ENCODE results near the gene FAM83C.

FAM83C gene

GRCh38 chr20:35283441-35284266, 8.6 kb downstream of the FAM83C start:
- no peak for DNase-seq (ENCODE audit: low read depth)

GRCh38 chr20:35281506-35282101, 10.6 kb downstream of the FAM83C start:
- DNase-seq (ENCODE audit: low read depth), result no peak

- no peak for DNase-seq (ENCODE audit: low read depth)
These were observed 11.7 kb downstream of the FAM83C start for GRCh38 chr20:35280523-35280922.

- DNase-seq (ENCODE audit: low read depth), result no peak
These were observed 12.6 kb downstream of the FAM83C start for GRCh38 chr20:35279533-35280174.

- DNase-seq (ENCODE audit: low read depth), result no peak
These were observed 13.2 kb downstream of the FAM83C start for GRCh38 chr20:35279040-35279439.

- peak; percentile 49 for DNase-seq (ENCODE audit: low read depth)
These were observed 14.5 kb downstream of the FAM83C start, which contains the start of gene MMP24OS for GRCh38 chr20:35277531-35278395. MMP24OS (minus strand) TSS chr20:35278122; CDS start chr20:35277929, 193 bp downstream.

- DNase-seq (ENCODE audit: low read depth), result no peak
These were observed 15.1 kb downstream of the FAM83C start for GRCh38 chr20:35277127-35277526.

GRCh38 chr20:35276408-35276807, 15.8 kb downstream of the FAM83C start:
- no peak for DNase-seq (ENCODE audit: low read depth)

- no peak for DNase-seq (ENCODE audit: low read depth)
These were observed 16.4 kb downstream of the FAM83C start for GRCh38 chr20:35275741-35276251.

- no peak for DNase-seq (ENCODE audit: low read depth)
These were observed 17.8 kb downstream of the FAM83C start for GRCh38 chr20:35274172-35275092.

- no peak for DNase-seq (ENCODE audit: low read depth)
These were observed 18.6 kb downstream of the FAM83C start for GRCh38 chr20:35273449-35274171.

- DNase-seq (ENCODE audit: low read depth), result no peak
These were observed 20.3 kb downstream of the FAM83C start for GRCh38 chr20:35271904-35272303.

- DNase-seq (ENCODE audit: low read depth), result no peak
These were observed 20.9 kb downstream of the FAM83C start for GRCh38 chr20:35271073-35271882.

GRCh38 chr20:35270021-35270902, 22.0 kb downstream of the FAM83C start:
- DNase-seq (ENCODE audit: low read depth), result no peak

- DNase-seq (ENCODE audit: low read depth), result no peak
These were observed 23.0 kb downstream of the FAM83C start for GRCh38 chr20:35269055-35269781.

GRCh38 chr20:35267092-35267491, 25.1 kb downstream of the FAM83C start:
- no peak for DNase-seq (ENCODE audit: low read depth)

GRCh38 chr20:35264755-35265154, 27.5 kb downstream of the FAM83C start:
- no peak for DNase-seq (ENCODE audit: low read depth)
